ENCODE measurements around the gene CALHM3.
"Not testable (repeated sequence)": the region's sequence is repeated elsewhere in the genome, so short reads cannot be mapped to it uniquely, and the experiment has no call there.

CALHM3 gene

GRCh38 chr10:103479135-103479534 lies at the start of gene CALHM3:
TSS of gene CALHM3 (minus strand) at chr10:103479240. CDS start at chr10:103479032, 208 bp downstream.
- no peak for DNase-seq

- DNase-seq: no peak
These were observed 49.5 kb upstream of the CALHM3 start for GRCh38 chr10:103528549-103528948.

GRCh38 chr10:103527476-103527875 lies 48.4 kb upstream of the CALHM3 start:
- not testable (repeated sequence) for DNase-seq

GRCh38 chr10:103525901-103526300 lies 46.9 kb upstream of the CALHM3 start:
- DNase-seq: no peak

GRCh38 chr10:103523683-103524082 lies 44.6 kb upstream of the CALHM3 start:
- no peak for DNase-seq

GRCh38 chr10:103522006-103522405 lies 43.0 kb upstream of the CALHM3 start:
- not testable (repeated sequence) for DNase-seq

- DNase-seq: no peak
These were observed 40.8 kb upstream of the CALHM3 start for GRCh38 chr10:103519798-103520197.

- DNase-seq: no peak
These were observed 38.4 kb upstream of the CALHM3 start for GRCh38 chr10:103517234-103518085.

- no peak for DNase-seq
These were observed 35.2 kb upstream of the CALHM3 start for GRCh38 chr10:103514244-103514643.

- DNase-seq: no peak
These were observed 34.5 kb upstream of the CALHM3 start for GRCh38 chr10:103513380-103514060.

- no peak for DNase-seq
These were observed 33.7 kb upstream of the CALHM3 start for GRCh38 chr10:103512591-103513379.

- no peak for DNase-seq
These were observed 33.1 kb upstream of the CALHM3 start for GRCh38 chr10:103512166-103512565.

GRCh38 chr10:103510791-103511752 lies 32.0 kb upstream of the CALHM3 start:
- DNase-seq: no peak

- no peak for DNase-seq
These were observed 31.1 kb upstream of the CALHM3 start for GRCh38 chr10:103510046-103510685.

- no peak for DNase-seq
These were observed 28.5 kb upstream of the CALHM3 start for GRCh38 chr10:103507235-103508191.

GRCh38 chr10:103506061-103506460 lies 27.0 kb upstream of the CALHM3 start:
- no peak for DNase-seq

GRCh38 chr10:103504181-103504783 lies 25.2 kb upstream of the CALHM3 start:
- DNase-seq: peak in 1 of 2 donors; percentile 48

GRCh38 chr10:103503777-103504176 lies 24.7 kb upstream of the CALHM3 start:
- not testable (repeated sequence) for DNase-seq

- no peak for DNase-seq
These were observed 24.0 kb upstream of the CALHM3 start for GRCh38 chr10:103502849-103503660.
